ENCODE results near the gene PIEZO2.

DNA sequence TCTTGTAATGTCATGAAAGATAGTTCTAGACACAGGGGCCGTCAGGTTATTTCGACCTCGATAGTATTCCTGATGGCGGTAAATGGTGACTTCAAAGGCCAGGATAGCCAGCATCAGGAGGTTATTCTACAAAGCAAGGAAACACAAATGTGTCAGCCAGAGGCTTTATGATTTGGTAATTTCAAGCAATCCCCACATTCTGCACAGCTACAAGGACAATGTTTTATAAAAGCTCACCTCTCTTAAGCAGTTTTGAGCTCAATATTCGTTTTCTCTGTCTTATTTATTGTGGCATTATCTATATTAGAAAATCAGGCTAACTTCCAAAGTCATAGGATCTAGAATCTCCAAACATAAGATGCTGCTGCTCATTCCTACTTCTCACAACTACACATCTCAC, 388.4 kb downstream of the PIEZO2 start:
- no peak for TF ChIP-seq POLR2AphosphoS5 (IDR thresholded peaks at IDR 0.05; ENCODE audit: low read depth, low read length)
- TF ChIP-seq POLR2A (IDR thresholded peaks at IDR 0.05; ENCODE audit: low read depth, low read length), result no peak
- no peak for TF ChIP-seq SPI1 (IDR thresholded peaks at IDR 0.05; ENCODE audit: low read depth, low read length)
- no peak for TF ChIP-seq PAX5 (IDR thresholded peaks at IDR 0.05; ENCODE audit: insufficient read depth, low read length, severe bottlenecking)

Measured in GM12891 (cell line).